ENCODE measurements around the gene RAB11A. TPM values are rescaled to one million over a fixed set of nuclear protein-coding genes. Genes with fewer than 3 reads are reported as not detected.

RAB11A gene
- polyA plus RNA-seq, 12 donors = 150 to 213 (median 169) TPM; not detected in 1

DNA sequence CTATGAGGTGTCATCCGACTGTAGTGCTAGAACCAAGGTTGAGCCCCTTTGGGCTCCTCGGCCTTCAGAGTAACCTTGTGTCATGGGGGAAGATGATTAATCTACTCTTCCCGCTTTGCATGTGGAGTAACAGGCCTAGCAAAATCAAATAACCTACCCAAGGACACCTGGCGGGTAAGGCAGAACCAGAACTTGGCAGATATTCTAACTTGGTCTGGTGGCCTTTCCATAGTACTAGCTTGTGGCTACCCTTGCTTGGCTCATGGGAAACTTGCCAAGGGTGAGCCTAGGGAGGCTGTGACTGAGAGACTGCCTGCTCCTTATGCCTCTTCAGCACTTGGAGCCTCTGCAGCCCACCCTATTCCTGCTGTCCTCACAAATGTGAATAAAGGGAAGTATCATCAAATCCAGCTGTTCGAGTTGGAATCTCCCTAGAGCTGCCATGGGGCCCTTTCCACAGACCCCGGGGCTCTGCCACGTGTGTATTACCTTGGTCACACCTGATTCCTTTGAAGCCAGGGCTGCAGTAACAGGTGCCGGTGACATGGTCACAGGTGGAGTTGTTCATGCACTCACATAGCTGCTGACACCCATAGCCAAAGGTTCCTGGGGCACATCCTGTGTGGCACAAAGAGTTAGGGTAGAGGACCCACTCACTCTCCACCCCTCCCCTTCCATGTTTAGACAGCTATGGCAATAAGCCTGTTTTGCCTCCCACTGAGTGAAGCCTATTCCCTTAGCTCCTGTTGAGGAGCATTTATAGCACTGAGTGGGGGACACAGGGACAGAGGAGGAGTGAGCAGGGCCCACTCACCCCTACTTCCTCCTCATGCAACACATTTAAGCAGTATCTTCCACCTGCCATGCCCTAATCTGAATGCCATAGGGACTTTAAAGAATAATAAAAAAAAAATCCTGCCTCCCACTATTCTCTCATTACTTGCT, 46.0 kb downstream of the RAB11A start:
- no peak for DNase-seq

DNA sequence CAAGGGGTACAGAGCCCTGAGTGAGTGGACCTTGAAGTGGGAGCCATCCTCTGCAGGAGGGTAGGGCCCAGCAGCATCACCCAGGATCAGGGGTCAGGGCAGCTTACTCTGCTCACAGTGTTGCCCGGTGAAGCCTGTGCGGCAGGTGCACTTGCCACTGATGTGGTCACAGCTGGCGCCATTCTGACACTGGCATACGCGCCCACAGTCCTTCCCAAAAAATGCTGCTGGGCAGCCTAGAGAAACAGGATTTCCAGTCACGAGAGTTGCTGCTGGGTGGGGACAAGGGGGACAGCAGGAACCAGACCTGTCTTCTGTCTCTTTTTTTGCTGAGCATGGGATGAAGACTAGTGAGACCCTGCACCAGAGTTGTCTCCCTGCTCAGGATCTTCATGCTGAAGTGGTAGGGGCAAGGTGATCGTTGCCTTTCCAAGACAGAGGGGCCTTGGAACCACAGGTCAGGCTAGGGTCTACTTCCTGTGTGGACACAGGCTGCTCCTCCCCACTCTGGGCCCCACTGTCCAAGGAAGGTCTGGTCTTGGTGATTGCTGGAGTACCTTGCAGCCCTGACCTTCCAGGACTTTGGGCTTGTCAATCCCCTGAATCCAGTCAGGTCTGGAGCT, 46.9 kb downstream of the RAB11A start:
- DNase-seq = no peak

GRCh38 chr15:65916664-65917406, 47.5 kb downstream of the RAB11A start:
- peak; percentile 24 for DNase-seq

- no peak for DNase-seq
Measured at GRCh38 chr15:65917407-65917756, 48.1 kb downstream of the RAB11A start.

GRCh38 chr15:65917936-65918335, 48.6 kb downstream of the RAB11A start:
- no peak for DNase-seq

DNA sequence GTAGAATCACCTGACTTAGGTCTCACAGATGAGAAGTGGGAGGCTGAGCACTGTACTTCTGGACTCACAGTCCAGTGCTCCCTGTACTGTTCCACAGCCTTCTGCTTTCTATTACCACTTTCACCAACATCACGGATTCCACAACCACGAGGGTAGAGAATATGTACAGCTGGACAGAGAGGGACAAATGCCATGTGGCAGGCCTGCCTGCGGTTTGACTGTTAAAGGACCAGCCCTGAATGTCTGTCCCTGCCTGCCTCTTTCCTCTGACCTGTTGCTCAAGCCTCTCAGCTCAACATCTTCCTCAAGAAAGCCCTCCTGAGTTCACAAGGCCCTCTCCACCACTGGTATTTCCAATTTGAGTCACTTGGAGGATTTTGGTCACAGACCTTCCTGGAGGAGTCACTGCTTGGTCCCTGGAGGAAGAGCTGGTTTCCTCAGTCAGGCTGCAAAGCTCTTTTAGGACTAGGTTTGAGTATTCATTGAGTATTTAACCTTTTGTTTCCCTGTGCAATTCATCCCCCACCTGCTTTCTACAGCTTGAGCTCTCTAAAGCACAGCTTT, 49.1 kb downstream of the RAB11A start:
- DNase-seq = no peak

- DNase-seq = no peak
Measured at GRCh38 chr15:65918945-65919344, 49.7 kb downstream of the RAB11A start.

DNA sequence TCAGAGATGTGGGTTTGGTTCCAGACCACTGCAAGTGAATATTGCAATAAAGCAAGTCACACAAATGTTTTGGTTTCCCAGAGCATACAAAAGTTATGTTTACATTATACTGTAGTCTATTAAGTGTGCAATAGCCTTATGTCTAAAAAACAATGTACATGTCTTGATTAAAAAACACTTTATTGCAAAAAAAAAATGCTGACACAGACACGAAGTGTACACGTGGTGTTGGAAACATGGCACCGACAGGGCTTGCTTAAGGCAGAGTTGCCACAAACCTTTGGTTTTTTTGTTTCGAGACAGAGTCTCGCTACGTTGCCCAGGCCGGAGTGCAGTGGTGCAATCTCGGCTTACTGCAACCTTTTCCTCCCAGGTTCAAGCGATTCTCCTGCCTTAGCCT, 50.1 kb downstream of the RAB11A start:
- DNase-seq = no peak

DNA sequence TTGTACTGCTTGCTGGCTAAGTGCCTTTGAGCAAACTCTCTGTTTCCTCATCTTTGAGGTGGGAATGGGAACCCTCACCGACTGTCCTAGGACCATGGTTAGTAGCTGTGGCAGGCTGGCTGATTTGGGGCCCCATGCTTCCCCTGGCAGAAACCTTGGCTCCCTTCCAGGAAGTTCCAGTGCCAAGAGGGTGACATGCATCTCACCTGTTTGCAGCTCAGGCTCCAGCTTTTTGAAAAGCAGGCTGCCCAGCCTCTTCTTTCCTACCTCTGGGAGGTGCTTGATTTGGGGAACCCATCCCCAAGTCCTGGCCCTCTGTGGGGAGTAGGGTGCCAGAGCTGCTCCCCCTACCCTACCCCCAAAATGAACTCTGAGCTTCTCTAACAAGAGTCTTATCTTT, 50.8 kb downstream of the RAB11A start:
- DNase-seq = no peak

DNA sequence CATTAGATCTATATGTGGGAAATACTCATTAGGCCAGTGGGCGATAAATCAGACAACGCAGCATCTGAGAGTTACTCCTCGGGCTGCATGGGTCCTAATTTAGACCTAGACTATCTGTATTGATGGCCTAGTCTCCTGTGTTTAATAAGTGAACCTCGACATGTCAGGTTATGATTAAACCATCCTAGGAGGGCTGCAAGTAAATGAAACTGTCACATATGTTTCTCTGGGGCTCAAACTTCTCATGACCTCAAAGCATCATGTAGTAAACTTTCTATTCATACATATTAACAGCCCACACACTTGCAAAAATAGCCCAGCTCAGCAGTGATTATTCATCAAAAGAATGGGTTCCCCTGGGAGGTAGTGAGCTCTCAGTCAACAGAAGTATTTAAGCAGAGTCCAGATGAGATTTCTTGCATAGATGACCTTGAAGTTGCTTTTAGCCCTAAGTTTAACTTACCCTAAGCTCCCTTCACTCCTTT, 51.6 kb downstream of the RAB11A start:
- DNase-seq = no peak

- no peak for DNase-seq
Measured at GRCh38 chr15:65921780-65922179, 52.5 kb downstream of the RAB11A start.

GRCh38 chr15:65922621-65923020, 53.3 kb downstream of the RAB11A start:
- DNase-seq = no peak

GRCh38 chr15:65923264-65923663, 54.0 kb downstream of the RAB11A start:
- DNase-seq = no peak

GRCh38 chr15:65924004-65924403, 54.7 kb downstream of the RAB11A start:
- DNase-seq = no peak

DNA sequence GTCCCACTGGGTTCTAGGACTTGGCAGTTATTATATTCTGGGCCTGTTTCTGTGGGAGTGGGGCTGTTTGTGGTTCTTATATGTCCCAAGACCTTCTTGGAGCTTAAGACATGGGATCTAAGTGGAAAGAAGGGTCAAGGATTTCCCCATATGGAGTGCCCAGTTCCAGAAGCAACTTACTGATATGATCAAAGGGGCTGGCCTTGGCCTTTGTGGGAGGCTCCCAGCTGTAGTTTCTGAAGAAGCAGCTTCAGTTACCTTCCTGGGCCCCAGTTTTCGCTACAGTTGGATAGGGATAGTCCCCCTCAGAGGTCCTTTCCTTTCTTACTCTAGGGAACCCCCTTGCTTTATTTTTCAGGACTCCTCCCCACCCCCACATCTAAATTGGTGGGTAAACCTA, 56.0 kb downstream of the RAB11A start:
- DNase-seq = no peak

DNA sequence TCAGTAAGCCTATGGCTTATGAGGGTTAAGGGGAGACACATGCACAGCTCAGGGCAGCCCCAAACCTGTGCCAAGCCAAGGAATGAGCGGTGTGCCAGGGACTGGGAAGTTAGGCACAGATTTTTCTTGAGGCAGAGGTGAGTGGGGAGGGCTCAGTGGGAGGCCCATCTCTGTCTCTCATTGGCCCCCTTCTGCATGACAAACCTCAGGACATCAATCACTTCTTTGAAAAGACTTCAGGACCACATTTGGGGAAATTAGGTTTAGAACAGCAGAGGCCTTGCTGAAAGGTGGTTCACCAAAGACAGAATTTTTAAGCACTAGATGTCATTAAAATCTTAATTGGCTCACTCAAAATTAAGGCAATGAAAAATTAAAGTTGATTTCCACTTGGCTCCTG, 57.2 kb downstream of the RAB11A start:
- DNase-seq = no peak

- no peak for DNase-seq
Measured at GRCh38 chr15:65926899-65927298, 57.6 kb downstream of the RAB11A start.

GRCh38 chr15:65927545-65927944, 58.3 kb downstream of the RAB11A start:
- no peak for DNase-seq

DNA sequence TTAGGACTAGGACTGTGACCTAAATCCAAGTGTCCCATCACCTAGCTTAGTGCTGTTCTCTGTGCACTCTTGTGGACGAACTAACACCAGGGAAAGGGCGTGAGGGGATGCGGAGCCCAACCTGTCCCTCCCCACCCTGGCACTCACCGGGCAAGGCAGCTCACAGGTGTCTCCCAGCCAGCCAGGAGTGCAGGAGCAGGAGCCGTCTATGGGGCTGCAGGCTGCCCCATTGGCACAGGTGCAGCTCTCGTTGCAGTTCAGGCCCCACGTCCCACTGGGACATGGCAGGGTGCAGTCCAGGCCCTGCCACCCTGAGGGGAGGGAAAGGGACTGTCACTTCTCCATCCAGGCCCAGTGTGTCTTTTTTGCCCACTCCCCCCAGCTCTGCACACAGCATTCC, 60.3 kb downstream of the RAB11A start:
- no peak for DNase-seq

GRCh38 chr15:65930134-65930533, 60.8 kb downstream of the RAB11A start:
- no peak for DNase-seq

- no peak for DNase-seq
Measured at GRCh38 chr15:65931221-65931620, 61.9 kb downstream of the RAB11A start.

DNA sequence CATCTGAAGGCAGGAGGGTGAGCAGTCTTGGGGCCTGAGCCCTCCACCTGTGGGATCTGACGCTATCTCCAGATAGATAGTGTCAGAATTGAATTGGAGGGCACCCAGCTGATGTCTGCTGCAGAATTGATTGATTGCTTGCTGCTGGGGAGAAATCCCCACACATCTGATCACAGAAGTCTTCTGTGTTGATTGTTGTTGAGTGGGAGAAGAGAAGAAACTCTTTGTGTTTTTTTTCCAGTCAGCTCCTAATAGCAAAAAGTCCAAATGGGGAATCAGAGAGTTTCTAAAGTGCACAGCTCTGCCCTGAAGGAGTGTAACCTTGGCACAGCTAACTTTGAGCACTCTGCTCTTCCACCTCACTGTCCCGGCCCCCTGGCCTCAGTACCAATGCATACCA, 66.1 kb downstream of the RAB11A start:
- DNase-seq = no peak
